Measurements from ENCODE around the gene SORBS2. TPM values are rescaled to one million over a fixed set of nuclear protein-coding genes. Genes with fewer than 3 reads are reported as not detected.

SORBS2 gene
- total and polyA plus RNA-seq, 9 donors: 17.4 to 204 (median 32.7) TPM

DNA sequence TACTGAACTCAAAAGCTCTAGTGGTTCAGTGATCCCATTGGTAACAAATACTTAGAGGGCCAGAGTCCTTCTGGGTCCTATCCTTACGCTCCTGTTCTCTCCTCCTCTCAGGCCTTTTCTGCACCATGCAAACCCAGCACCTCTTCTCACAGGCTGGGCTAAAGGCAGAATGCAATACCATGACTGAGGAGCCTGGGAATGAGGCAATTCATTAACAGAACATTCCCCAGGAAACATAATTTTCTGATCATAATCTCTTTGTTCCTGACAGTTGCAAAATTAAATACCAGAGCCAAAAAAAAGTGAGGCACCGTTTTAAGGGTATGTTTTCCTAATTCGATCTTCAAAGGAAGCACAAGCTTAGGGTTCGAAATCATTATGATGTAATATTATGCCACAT, 9.0 kb downstream of the SORBS2 start:
- Histone ChIP-seq H3K27ac (no peak overlapping the region), H3K9me3 (no peaks in the 10 kb centered on the region), H3K36me3 (no peaks in the 10 kb centered on the region), H3K4me1 (ENCODE audit: insufficient read depth) (no peaks in the 10 kb centered on the region), H3K4me3 (no peak overlapping the region), H3K27me3 (no peaks in the 10 kb centered on the region)
- 77 to 82% (median 80%) methylated on average over 4 of the region's 4 CpGs for WGBS, 3 donors
- intact Hi-C loops (cut with DNase I): no loop called here
- no peak for DNase-seq
- no peak for TF ChIP-seq CTCF (IDR thresholded peaks at IDR 0.05)
- no peak for TF ChIP-seq EP300 (IDR thresholded peaks at IDR 0.05)
- no peak for TF ChIP-seq POLR2A (IDR thresholded peaks at IDR 0.05)

DNA sequence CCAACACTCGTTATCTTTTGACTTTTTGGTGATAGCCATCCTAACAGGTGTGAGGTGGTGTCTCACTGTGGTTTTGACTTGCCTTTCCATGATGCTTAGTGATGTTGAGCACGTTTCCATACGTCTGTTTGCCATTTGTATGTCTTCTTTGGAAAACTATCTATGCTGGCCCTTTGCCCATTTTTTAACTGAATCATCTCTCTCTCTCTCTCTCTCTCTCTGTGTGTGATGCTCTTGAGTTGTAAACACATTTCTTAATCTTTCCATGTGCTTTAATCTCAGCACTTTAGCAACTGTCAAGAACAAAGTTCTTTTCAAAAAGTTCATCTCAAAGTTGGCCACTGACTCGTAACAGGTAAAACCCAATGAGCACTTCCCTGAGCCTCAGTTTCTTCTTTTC, 10.5 kb downstream of the SORBS2 start:
- no peak overlapping the region for H3K4me3 ChIP-seq

DNA sequence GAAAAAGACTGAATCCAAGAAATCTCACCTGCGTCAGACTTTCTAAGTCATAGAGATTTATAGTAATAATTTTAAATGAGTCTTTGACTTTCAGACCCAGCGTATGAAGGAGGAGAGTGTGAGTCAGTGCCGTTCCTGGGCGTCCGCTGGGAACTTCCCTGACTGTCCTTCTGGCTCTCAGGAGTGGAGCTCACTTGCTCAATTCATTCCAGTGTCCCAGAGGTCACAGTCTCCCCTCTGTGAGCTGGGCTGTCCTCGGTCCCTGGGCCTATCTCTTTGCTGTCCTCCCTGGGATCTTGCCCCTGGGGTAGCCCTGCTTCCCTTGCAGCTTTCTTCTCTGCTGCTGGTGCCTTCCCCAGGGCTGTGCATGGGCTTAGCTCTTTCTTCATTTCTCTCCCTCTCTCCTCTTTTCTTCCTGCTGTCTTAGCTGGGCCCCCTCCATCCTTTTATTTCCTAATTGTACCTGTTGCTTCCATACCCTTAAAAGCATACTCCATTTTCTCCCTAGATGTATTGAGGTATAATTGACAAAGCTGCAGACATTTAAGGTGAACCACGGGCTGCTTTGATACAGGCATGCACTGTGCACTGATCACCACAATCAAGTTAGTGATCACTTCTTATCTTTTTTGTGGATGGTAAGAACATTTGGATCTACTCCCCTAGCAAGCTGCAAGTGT, 11.6 kb downstream of the SORBS2 start:
- no peak for TF ChIP-seq CTCF (IDR thresholded peaks at IDR 0.05)
- TF ChIP-seq EP300 (IDR thresholded peaks at IDR 0.05): no peak
- TF ChIP-seq POLR2A (IDR thresholded peaks at IDR 0.05): no peak

More for the DNA sequence above, 10.5 kb downstream of the SORBS2 start:
- intact Hi-C loops (cut with DNase I): no loop called here
- Histone ChIP-seq H3K36me3 (no peaks in the 10 kb centered on the region), H3K27ac (no peak overlapping the region), H3K27me3 (no peaks in the 10 kb centered on the region), H3K9me3 (no peaks in the 10 kb centered on the region), H3K4me1 (ENCODE audit: insufficient read depth) (no peaks in the 10 kb centered on the region)
- no peak for DNase-seq
- WGBS, 3 donors: 91 to 95% (median 92%) methylated on average over 4 of the region's 4 CpGs
- no peak for TF ChIP-seq POLR2A (IDR thresholded peaks at IDR 0.05)
- no peak for TF ChIP-seq CTCF (IDR thresholded peaks at IDR 0.05)
- TF ChIP-seq EP300 (IDR thresholded peaks at IDR 0.05): no peak

GRCh38 chr4:185799442-185799841, 12.6 kb downstream of the SORBS2 start:
- Histone ChIP-seq H3K4me3 (no peak overlapping the region), H3K9me3 (no peaks in the 10 kb centered on the region), H3K27me3 (no peaks in the 10 kb centered on the region), H3K36me3 (no peaks in the 10 kb centered on the region), H3K27ac (no peak overlapping the region), H3K4me1 (ENCODE audit: insufficient read depth) (no peaks in the 10 kb centered on the region)
- 93 to 96% (median 96%) methylated on average over 10 of the region's 10 CpGs for WGBS, 3 donors
- DNase-seq: no peak
- intact Hi-C loops (cut with DNase I): no loop called here
- TF ChIP-seq CTCF (IDR thresholded peaks at IDR 0.05) (no peak), POLR2A (IDR thresholded peaks at IDR 0.05) (no peak), EP300 (IDR thresholded peaks at IDR 0.05) (no peak)

More for the DNA sequence above, 11.6 kb downstream of the SORBS2 start:
- Histone ChIP-seq H3K4me1 (ENCODE audit: insufficient read depth) (no peaks in the 10 kb centered on the region), H3K27ac (no peak overlapping the region), H3K9me3 (no peaks in the 10 kb centered on the region), H3K27me3 (no peaks in the 10 kb centered on the region), H3K36me3 (no peaks in the 10 kb centered on the region), H3K4me3 (no peak overlapping the region)
- intact Hi-C loops (cut with DNase I): no loop called here
- WGBS, 3 donors: 97 to 98% (median 97%) methylated on average over 7 of the region's 7 CpGs
- no peak for DNase-seq
